Activated T-helper 1 cell treated with anti-CD3 and anti-CD28 coated beads, Interleukin-12 subunit alpha, Interleukin-12 subunit beta, Interleukin-2, Interleukin-4 antibody, amounts not matched to agents 30 ng/mL and 10 ng/mL and 1 ng/mL, durations not matched to agents 14 hours and 24 hours and 36 hours (primary cell): ENCODE measurements around the gene LRMDA. TPM values are rescaled to one million over a fixed set of nuclear protein-coding genes. Genes with fewer than 3 reads are reported as not detected.

ENCODE experiments used
- DNase-seq: peaks from one replicate; pipeline ENCODE4 v3.0.0; 2021; ENCODE audit warnings: low spot score
- H3K27ac Mint-ChIP-seq: one replicate; pipeline ENCODE4 v1.8.0; 2021; ENCODE audit warnings: mild to moderate bottlenecking, mixed read lengths
- H3K27me3 Mint-ChIP-seq: one replicate; pipeline ENCODE4 v1.8.0; 2022; ENCODE audit warnings: mild to moderate bottlenecking, moderate library complexity, mixed read lengths; ENCODE audit not compliant: insufficient read depth
- H3K36me3 Mint-ChIP-seq: one replicate; pipeline ENCODE4 v1.8.0; 2021; ENCODE audit warnings: low read depth, mixed read lengths
- H3K4me1 Mint-ChIP-seq: one replicate; pipeline ENCODE4 v1.8.0; 2021; ENCODE audit warnings: low read depth, mixed read lengths
- H3K4me3 Mint-ChIP-seq: one replicate; pipeline ENCODE4 v1.8.0; 2021; ENCODE audit warnings: mild to moderate bottlenecking, moderate library complexity, mixed read lengths
- H3K9me3 Mint-ChIP-seq: one replicate; pipeline ENCODE4 v1.8.0; 2021; ENCODE audit warnings: mixed read lengths
- intact Hi-C: fragments of 100-400 bp; cut with micrococcal nuclease; formaldehyde crosslinking; loops from one replicate; pipeline ENCODE4 v1.15.1; 2024
- total RNA-seq: library from RNA; stranded (reverse); gene quantifications from 2 replicates; pipeline ENCODE4 v1.2.3, GENCODE V29; 2022

LRMDA gene
- total RNA-seq = not detected in 2 replicates

GRCh38 chr10:75431180-75432111 is at the start of gene LRMDA:
LRMDA (plus strand) TSS chr10:75431624.
- H3K27ac Mint-ChIP-seq = no peak within 1 kb of the TSS
- H3K9me3 Mint-ChIP-seq = no peaks in the 10 kb centered on the region
- DNase-seq = no peak
- no peaks in the 10 kb centered on the region for H3K4me1 Mint-ChIP-seq
- peaks cover 2% of the 10 kb centered on the region for H3K36me3 Mint-ChIP-seq
- intact Hi-C loops = no loop called here
- H3K4me3 Mint-ChIP-seq = no peak within 1 kb of the TSS
- peaks cover 48% of the 10 kb centered on the region for H3K27me3 Mint-ChIP-seq

- DNase-seq = no peak
- no peaks in the 10 kb centered on the region for H3K36me3 Mint-ChIP-seq
- H3K4me3 Mint-ChIP-seq = no peak overlapping the region
- H3K27ac Mint-ChIP-seq = no peak overlapping the region
- intact Hi-C loops = no loop called here
- H3K27me3 Mint-ChIP-seq = peaks cover 15% of the 10 kb centered on the region
- H3K9me3 Mint-ChIP-seq = no peaks in the 10 kb centered on the region
- no peaks in the 10 kb centered on the region for H3K4me1 Mint-ChIP-seq
Measured at GRCh38 chr10:75386128-75386527, 45.3 kb upstream of the LRMDA start.

- no peaks in the 10 kb centered on the region for H3K4me1 Mint-ChIP-seq
- H3K27me3 Mint-ChIP-seq = peaks cover 27% of the 10 kb centered on the region
- H3K27ac Mint-ChIP-seq = no peak overlapping the region
- intact Hi-C loops = no loop called here
- H3K36me3 Mint-ChIP-seq = no peaks in the 10 kb centered on the region
- H3K4me3 Mint-ChIP-seq = no peak overlapping the region
- no peak for DNase-seq
- no peaks in the 10 kb centered on the region for H3K9me3 Mint-ChIP-seq
Measured at GRCh38 chr10:75388082-75388481, 43.3 kb upstream of the LRMDA start.

GRCh38 chr10:75390178-75390577 is 41.2 kb upstream of the LRMDA start:
- Mint-ChIP-seq H3K9me3 (no peaks in the 10 kb centered on the region), H3K27ac (no peak overlapping the region), H3K4me3 (no peak overlapping the region), H3K36me3 (peaks cover 3% of the 10 kb centered on the region), H3K27me3 (peaks cover 45% of the 10 kb centered on the region), H3K4me1 (peaks cover 6% of the 10 kb centered on the region)
- DNase-seq = no peak
- intact Hi-C loops = no loop called here

GRCh38 chr10:75392271-75392670 is 39.2 kb upstream of the LRMDA start:
- Mint-ChIP-seq H3K4me3 (no peak overlapping the region), H3K27me3 (peaks cover 42% of the 10 kb centered on the region), H3K9me3 (no peaks in the 10 kb centered on the region), H3K36me3 (peaks cover 3% of the 10 kb centered on the region), H3K4me1 (peaks cover 6% of the 10 kb centered on the region), H3K27ac (no peak overlapping the region)
- no peak for DNase-seq
- intact Hi-C loops = no loop called here

GRCh38 chr10:75392744-75393143 is 38.7 kb upstream of the LRMDA start:
- Mint-ChIP-seq H3K9me3 (no peaks in the 10 kb centered on the region), H3K27me3 (peaks cover 47% of the 10 kb centered on the region), H3K36me3 (peaks cover 3% of the 10 kb centered on the region), H3K4me1 (peaks cover 6% of the 10 kb centered on the region), H3K27ac (no peak overlapping the region), H3K4me3 (no peak overlapping the region)
- DNase-seq = no peak
- intact Hi-C loops = no loop called here

GRCh38 chr10:75394221-75394620 is 37.2 kb upstream of the LRMDA start:
- Mint-ChIP-seq H3K27me3 (peaks cover 57% of the 10 kb centered on the region), H3K36me3 (peaks cover 3% of the 10 kb centered on the region), H3K9me3 (no peaks in the 10 kb centered on the region), H3K27ac (no peak overlapping the region), H3K4me1 (peaks cover 6% of the 10 kb centered on the region), H3K4me3 (no peak overlapping the region)
- intact Hi-C loops = no loop called here
- DNase-seq = no peak

GRCh38 chr10:75395066-75395931 is 36.1 kb upstream of the LRMDA start:
- no peaks in the 10 kb centered on the region for H3K9me3 Mint-ChIP-seq
- intact Hi-C loops = no loop called here
- peaks cover 58% of the 10 kb centered on the region for H3K27me3 Mint-ChIP-seq
- peak overlapping the region; percentile 78 for H3K27ac Mint-ChIP-seq
- DNase-seq = no peak
- peaks cover 8% of the 10 kb centered on the region for H3K4me1 Mint-ChIP-seq
- peaks cover 3% of the 10 kb centered on the region for H3K36me3 Mint-ChIP-seq
- H3K4me3 Mint-ChIP-seq = no peak overlapping the region

- no peak for DNase-seq
- Mint-ChIP-seq H3K4me1 (peaks cover 14% of the 10 kb centered on the region), H3K9me3 (no peaks in the 10 kb centered on the region), H3K36me3 (peaks cover 3% of the 10 kb centered on the region), H3K27ac (no peak overlapping the region), H3K27me3 (peaks cover 60% of the 10 kb centered on the region), H3K4me3 (no peak overlapping the region)
- intact Hi-C loops = no loop called here
Measured at GRCh38 chr10:75395932-75396630, 35.3 kb upstream of the LRMDA start.

- Mint-ChIP-seq H3K4me3 (no peak overlapping the region), H3K4me1 (peaks cover 15% of the 10 kb centered on the region), H3K27me3 (peaks cover 56% of the 10 kb centered on the region), H3K9me3 (no peaks in the 10 kb centered on the region), H3K27ac (no peak overlapping the region), H3K36me3 (peaks cover 3% of the 10 kb centered on the region)
- intact Hi-C loops = no loop called here
- DNase-seq = no peak
Measured at GRCh38 chr10:75396631-75397495, 34.6 kb upstream of the LRMDA start.

- Mint-ChIP-seq H3K4me1 (peaks cover 23% of the 10 kb centered on the region), H3K27me3 (peaks cover 56% of the 10 kb centered on the region), H3K4me3 (no peak overlapping the region), H3K9me3 (no peaks in the 10 kb centered on the region), H3K27ac (no peak overlapping the region), H3K36me3 (peaks cover 4% of the 10 kb centered on the region)
- intact Hi-C loops = no loop called here
- no peak for DNase-seq
Measured at GRCh38 chr10:75397496-75398199, 33.8 kb upstream of the LRMDA start.
